ENCODE data around the gene LRBA.

DNA sequence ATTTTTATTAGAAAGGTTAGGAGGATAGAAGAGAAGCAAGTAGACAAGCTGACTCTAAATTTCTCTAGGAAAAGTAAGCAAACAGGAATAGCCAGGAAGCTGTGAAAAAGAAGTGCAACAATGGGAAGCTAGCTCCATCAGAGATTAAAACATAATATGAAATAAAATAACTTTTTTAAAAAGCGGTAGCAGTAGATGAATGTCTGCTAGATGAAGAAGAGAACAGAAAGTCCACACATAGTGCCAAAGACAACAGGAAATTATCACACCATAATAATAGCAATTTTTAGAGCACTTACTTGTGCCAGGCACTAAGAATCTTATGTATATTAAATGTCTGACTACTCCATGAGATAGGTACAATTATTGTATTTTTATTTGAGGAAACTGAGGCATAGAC lies 53.5 kb downstream of the LRBA start:
- TF ChIP-seq, protein P1, sequence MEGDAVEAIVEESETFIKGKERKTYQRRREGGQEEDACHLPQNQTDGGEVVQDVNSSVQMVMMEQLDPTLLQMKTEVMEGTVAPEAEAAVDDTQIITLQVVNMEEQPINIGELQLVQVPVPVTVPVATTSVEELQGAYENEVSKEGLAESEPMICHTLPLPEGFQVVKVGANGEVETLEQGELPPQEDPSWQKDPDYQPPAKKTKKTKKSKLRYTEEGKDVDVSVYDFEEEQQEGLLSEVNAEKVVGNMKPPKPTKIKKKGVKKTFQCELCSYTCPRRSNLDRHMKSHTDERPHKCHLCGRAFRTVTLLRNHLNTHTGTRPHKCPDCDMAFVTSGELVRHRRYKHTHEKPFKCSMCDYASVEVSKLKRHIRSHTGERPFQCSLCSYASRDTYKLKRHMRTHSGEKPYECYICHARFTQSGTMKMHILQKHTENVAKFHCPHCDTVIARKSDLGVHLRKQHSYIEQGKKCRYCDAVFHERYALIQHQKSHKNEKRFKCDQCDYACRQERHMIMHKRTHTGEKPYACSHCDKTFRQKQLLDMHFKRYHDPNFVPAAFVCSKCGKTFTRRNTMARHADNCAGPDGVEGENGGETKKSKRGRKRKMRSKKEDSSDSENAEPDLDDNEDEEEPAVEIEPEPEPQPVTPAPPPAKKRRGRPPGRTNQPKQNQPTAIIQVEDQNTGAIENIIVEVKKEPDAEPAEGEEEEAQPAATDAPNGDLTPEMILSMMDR (IDR thresholded peaks at IDR 0.05) = no peak
- TF ChIP-seq POLR2AphosphoS5 (IDR thresholded peaks at IDR 0.05) = no peak
- no peak for TF ChIP-seq POLR2A (IDR thresholded peaks at IDR 0.05)
- no peak for TF ChIP-seq EP300 (IDR thresholded peaks at IDR 0.05)

Measured in stomach (tissue), 4 donors.